Spinal cord (tissue), 10 donors: ENCODE data around the gene AKNAD1. TPM values are rescaled to one million over a fixed set of nuclear protein-coding genes. Genes with fewer than 3 reads are reported as not detected.

Source experiments
- DNase-seq, 6 donors: peaks; one replicate each; pipeline versions ENCODE4 v3.0.0 to v3.0.0-alpha.2; 2013 to 2015; ENCODE audit warnings: low spot score in 6 of 6, low read depth in 4 of 6
- H3K27ac ChIP-seq: one replicate; pipeline ENCODE4 v1.5.1; 2013; ENCODE audit warnings: low read depth, low read length, control low read depth
- H3K27me3 ChIP-seq: one replicate; pipeline ENCODE4 v1.6.1; 2013; ENCODE audit warnings: low read length; ENCODE audit not compliant: control insufficient read depth, insufficient read depth
- H3K36me3 ChIP-seq: one replicate; pipeline ENCODE4 v1.6.1; 2013; ENCODE audit warnings: low read length; ENCODE audit not compliant: control insufficient read depth, insufficient read depth
- H3K4me1 ChIP-seq: one replicate; pipeline ENCODE4 v1.6.1; 2013; ENCODE audit warnings: low read length; ENCODE audit not compliant: control insufficient read depth, insufficient read depth
- H3K4me3 ChIP-seq: one replicate; pipeline ENCODE4 v1.5.1; 2013; ENCODE audit warnings: low read depth, low read length, control low read depth
- H3K9me3 ChIP-seq: one replicate; pipeline ENCODE4 v1.6.1; 2013; ENCODE audit warnings: low read length; ENCODE audit not compliant: control insufficient read depth, insufficient read depth
- WGBS: methylation state at CpG from one replicate; pipeline ENCODE4 v1.1.5; 2013; ENCODE audit warnings: missing lambda C conversion rate; ENCODE audit not compliant: insufficient coverage; 5-methylcytosine and 5-hydroxymethylcytosine counted together
- polyA plus RNA-seq, 2 donors: library from polyadenylated mRNA; unstranded; fragments of 120-200 nt; gene quantifications; one replicate each; pipeline ENCODE4 v1.2.1, GENCODE V29; 2013; ENCODE audit not compliant: insufficient read length in 2 of 2
- total RNA-seq, 2 donors: library from RNA; depleted of rRNA in 1 of 2; stranded (reverse); fragments of 120-200 nt in 1 of 2; fragments of >200 nt in 1 of 2; gene quantifications; one replicate each; pipeline versions ENCODE4 v1.2.3 to v1.2.4, GENCODE V29; 2013 to 2014
- donor health status: healthy.

The AKNAD1 gene
- total and polyA plus RNA-seq, 4 donors: 0.54 to 2.8 (median 0.81) TPM

DNA sequence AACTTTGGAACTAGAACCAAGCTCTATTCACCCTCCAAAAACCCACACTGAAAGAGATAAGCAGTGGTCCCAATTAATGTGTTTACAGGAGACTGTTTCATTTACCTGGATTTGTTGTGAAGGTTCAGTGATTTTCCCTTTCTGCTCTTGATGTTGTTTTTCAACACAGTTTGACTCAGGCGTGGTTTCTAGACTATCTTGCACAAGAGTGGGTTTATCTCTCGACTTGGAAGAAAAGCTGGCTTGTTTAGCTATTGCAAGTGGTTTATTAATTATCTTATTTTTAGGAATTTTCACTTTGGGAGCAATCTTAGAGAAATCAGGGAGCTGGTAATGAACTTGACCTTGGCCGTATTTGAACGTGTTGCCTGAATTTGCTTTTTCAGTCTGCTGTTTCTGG, 5.3 kb downstream of the AKNAD1 start:
- no peak for DNase-seq
- peaks cover 4% of the 10 kb centered on the region for H3K4me1 ChIP-seq
- no peak overlapping the region for H3K27ac ChIP-seq
- H3K27me3 ChIP-seq: no peaks in the 10 kb centered on the region
- H3K36me3 ChIP-seq: no peaks in the 10 kb centered on the region
- H3K9me3 ChIP-seq: no peaks in the 10 kb centered on the region
- WGBS: 87% methylated on average over 4 of the region's 4 CpGs
- H3K4me3 ChIP-seq: no peak overlapping the region

DNA sequence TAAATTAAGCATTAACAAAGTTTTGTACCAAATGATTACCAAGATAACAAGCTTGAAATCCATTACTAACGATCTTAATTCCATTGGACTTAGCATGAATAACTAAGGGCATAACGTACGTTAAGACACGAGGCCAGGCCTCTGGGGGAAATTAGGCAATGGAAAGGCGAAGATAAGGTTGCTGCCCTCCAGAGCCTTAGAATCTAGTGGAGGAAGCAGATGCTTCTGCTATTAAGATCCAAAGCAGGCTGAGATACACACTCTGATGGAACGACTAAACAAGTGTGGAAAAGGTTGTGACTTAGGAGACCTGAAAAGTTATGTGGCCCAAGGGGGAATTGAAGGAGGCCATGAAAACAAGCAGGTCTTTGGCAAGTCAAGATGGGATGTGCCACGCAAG, 6.0 kb downstream of the AKNAD1 start:
- Histone ChIP-seq H3K9me3 (no peaks in the 10 kb centered on the region), H3K4me3 (no peak overlapping the region), H3K27me3 (no peaks in the 10 kb centered on the region), H3K36me3 (no peaks in the 10 kb centered on the region), H3K27ac (no peak overlapping the region), H3K4me1 (peaks cover 4% of the 10 kb centered on the region)
- DNase-seq: no peak
- 78% methylated on average over 4 of the region's 7 CpGs for WGBS

DNA sequence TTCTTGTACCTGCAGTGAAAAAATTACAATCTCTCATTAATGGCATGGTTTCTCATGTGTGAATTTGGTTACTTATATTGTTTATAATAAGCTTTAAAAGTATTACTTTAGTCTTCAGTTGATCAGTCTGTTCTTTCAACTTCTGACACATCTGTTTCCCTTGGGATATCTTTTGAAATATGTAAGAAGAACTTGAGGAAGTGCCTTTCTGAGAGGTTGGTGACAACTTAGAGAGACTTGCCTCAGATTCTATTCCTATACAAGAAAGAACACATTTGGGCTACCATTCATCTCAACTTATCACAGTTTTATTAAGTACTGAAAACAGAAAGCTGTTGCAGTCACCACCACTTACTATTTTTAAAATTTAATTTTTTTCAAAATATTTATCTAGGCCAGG, 8.1 kb downstream of the AKNAD1 start:
- H3K27me3 ChIP-seq: no peaks in the 10 kb centered on the region
- H3K36me3 ChIP-seq: no peaks in the 10 kb centered on the region
- H3K9me3 ChIP-seq: no peaks in the 10 kb centered on the region
- H3K4me3 ChIP-seq: no peak overlapping the region
- H3K4me1 ChIP-seq: no peaks in the 10 kb centered on the region
- H3K27ac ChIP-seq: no peak overlapping the region
- DNase-seq: no peak

DNA sequence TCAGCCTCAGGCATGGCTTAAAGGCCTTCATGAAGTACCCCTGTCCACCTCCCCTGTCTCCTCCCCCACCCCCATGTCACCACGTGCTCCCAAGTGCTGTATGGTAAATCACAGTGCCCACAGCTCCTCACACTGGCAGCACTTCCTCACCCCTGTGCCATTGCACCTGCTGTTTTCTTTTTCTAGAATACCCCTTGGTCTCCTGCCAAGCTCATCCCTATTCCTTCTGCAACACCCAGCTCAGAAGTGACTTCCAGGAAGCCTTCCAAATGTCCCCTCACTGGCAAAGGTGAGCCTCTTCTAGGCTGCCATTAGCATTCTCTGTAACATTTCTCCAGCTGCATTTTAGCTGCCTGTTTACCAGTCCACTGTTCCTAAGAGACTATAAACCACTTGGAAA, 9.4 kb downstream of the AKNAD1 start:
- Histone ChIP-seq H3K4me1 (no peaks in the 10 kb centered on the region), H3K27me3 (no peaks in the 10 kb centered on the region), H3K27ac (no peak overlapping the region), H3K36me3 (no peaks in the 10 kb centered on the region), H3K9me3 (no peaks in the 10 kb centered on the region), H3K4me3 (no peak overlapping the region)
- peak in 4 of 6 donors; percentile 24 to 79 (median 60) for DNase-seq
- 50% methylated on average over 1 of the region's 1 CpG for WGBS

DNA sequence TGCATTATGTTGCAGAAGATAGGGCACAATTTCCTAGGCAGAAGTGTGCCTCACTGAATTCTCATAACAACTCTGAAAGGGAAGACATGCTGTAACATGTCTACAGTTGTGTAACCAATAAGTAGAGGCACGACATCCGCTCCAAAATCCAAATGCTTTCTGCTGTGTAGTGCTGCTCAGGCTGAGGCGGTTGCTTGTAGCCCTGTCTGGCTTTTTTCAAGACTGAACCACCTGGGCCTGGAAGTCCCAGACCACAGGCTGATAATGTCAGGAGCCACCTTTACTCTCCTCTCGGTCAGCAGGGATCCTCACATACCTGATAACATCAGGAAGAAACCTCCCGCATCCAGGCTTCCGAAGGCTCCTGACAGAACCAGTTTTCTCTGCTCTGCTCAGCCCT, 10.9 kb downstream of the AKNAD1 start:
- no peaks in the 10 kb centered on the region for H3K36me3 ChIP-seq
- H3K4me1 ChIP-seq: no peaks in the 10 kb centered on the region
- H3K4me3 ChIP-seq: no peak overlapping the region
- no peak overlapping the region for H3K27ac ChIP-seq
- no peak for DNase-seq
- H3K27me3 ChIP-seq: no peaks in the 10 kb centered on the region
- WGBS: 97% methylated on average over 6 of the region's 6 CpGs
- no peaks in the 10 kb centered on the region for H3K9me3 ChIP-seq

DNA sequence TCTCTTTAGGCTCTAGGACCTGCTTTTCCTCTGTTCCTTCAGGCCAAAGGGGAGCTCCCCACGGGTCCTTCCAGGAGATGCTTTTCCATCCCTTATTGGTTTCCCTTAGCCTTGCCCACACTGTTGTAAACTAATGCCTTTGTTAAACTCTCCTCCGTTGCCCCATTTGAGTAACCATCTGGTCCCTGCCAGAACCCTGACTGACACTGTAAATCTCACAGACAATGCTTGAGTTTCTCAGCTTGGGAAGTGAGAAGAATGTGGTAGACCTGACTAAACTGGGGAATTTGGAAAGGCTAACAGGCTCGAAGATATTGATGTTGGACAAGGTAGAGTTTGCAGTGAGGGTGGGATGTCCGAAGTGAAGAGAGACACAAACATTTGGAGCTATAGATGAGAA, 11.4 kb downstream of the AKNAD1 start:
- 70% methylated on average over 3 of the region's 4 CpGs for WGBS
- H3K36me3 ChIP-seq: no peaks in the 10 kb centered on the region

DNA sequence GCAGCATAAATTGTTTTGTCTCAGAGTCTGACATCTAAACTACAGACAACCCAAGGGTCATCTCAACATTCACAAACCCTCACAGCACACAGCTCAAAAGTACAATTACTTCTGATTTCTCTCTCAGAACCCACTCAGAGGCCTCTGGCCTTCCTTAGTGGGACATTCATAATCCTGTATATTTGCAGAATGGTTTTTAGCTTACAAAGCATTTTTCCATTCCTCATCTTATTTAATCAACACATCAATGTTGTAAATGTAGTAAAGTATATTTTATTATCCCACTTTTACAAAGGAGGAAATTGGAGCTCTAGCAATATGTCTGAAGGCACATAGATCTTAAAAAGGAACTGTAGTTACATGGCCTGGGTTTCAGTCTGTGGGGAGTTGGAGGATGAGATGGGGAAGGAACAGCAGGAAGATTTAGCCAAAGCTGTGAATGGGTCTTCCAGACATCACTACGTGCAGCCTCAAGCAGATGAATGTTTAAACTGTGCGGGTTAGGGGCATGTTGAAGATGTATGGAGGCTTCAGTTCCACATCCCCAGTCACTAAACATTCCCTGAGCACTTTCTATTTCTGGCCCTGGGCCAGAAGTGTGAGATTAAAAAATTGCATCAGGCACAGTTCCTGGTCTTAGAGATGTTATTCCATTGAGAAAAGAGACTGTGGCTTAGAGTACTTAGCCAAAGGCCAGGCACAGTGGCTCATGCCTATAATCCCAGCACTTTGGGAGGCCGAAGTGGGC, 13.3 kb downstream of the AKNAD1 start:
- WGBS: no CpG with 5 or more reads among the region's 3 CpGs
- Histone ChIP-seq H3K4me1 (no peaks in the 10 kb centered on the region), H3K36me3 (no peaks in the 10 kb centered on the region), H3K27ac (no peak overlapping the region), H3K9me3 (no peaks in the 10 kb centered on the region), H3K27me3 (no peaks in the 10 kb centered on the region), H3K4me3 (no peak overlapping the region)
- peak in 1 of 6 donors; percentile 49 for DNase-seq

More for the DNA sequence above, 11.4 kb downstream of the AKNAD1 start:
- Histone ChIP-seq H3K27me3 (no peaks in the 10 kb centered on the region), H3K9me3 (no peaks in the 10 kb centered on the region), H3K27ac (no peak overlapping the region), H3K4me1 (no peaks in the 10 kb centered on the region), H3K4me3 (no peak overlapping the region)
- peak in 1 of 6 donors; percentile 44 for DNase-seq

DNA sequence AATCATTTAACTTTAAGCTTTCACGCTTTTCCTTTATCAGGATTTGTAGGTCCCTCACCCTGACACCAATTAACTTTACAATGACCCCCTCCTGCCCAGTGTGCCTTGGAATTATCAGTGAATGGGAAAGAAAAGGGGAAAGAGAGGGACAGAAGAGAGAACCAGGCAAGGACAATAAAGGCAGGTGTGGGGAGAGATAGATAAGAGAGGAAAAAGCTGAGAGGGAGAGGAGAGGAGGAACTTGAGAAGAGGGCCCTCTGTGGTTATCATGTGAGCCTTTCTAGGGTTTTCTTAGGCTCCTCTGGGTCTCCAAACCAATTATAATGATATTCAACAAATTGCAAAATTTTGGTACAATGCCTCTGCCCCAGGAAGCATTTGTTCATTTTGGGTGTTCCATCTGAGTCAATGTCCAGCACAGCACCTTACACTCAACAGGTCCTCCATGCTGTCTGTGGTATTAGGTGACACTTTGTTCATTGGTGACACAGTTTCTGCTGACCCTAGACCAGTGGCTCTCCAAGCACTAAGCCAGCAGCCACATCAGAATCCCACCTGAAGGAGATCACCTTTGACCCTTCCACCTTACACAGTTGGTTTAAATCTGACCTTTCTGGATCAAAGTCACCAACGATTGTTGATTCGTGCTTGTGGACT, 14.2 kb downstream of the AKNAD1 start:
- no peak overlapping the region for H3K27ac ChIP-seq
- DNase-seq: no peak
- no peaks in the 10 kb centered on the region for H3K4me1 ChIP-seq
- H3K4me3 ChIP-seq: no peak overlapping the region
- 96% methylated on average over 2 of the region's 3 CpGs for WGBS
- H3K36me3 ChIP-seq: no peaks in the 10 kb centered on the region
- H3K27me3 ChIP-seq: no peaks in the 10 kb centered on the region
- no peaks in the 10 kb centered on the region for H3K9me3 ChIP-seq

DNA sequence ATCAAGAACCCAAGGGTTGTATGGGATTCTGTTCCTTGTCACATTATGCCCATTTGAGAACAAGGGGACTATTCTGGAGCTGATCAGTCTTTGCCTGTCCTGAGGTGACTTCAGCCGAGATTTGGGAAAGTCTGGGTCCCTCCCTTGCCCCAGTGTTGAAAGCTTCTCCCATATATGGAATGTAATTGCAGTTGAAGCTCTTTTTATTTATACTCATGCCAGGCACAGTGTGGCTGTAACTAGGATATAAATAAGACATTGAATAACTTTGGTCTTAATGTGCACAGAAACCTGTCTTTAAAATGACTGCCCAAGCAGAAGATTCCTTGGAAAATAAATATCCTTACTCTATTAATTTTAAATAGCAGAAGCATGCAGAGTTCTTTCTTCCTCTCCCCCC, 15.2 kb downstream of the AKNAD1 start:
- WGBS: no CpG with 5 or more reads among the region's 1 CpG
- no peak for DNase-seq
- no peaks in the 10 kb centered on the region for H3K36me3 ChIP-seq
- H3K4me3 ChIP-seq: no peak overlapping the region
- no peaks in the 10 kb centered on the region for H3K27me3 ChIP-seq
- H3K27ac ChIP-seq: no peak overlapping the region
- H3K9me3 ChIP-seq: no peaks in the 10 kb centered on the region
- H3K4me1 ChIP-seq: no peaks in the 10 kb centered on the region

DNA sequence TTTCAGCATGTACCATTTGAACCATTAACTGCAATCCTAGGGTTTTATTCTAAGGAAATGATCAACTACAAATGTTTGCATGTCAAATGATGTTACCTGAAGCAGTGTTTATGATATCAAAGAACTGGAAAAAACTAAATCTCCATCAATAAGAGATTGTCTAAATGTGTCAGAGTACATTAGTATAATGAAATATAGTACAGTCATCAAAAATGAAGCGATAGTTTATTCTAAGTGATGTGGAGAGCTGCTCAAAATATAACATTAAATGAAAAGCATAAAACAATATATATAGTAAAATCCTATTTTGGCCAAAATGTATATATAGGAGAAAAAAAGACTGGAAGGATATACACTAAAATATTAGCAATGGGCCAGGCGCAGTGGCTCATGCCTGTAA, 24.0 kb downstream of the AKNAD1 start:
- Histone ChIP-seq H3K36me3 (peaks cover 3% of the 10 kb centered on the region), H3K27ac (no peak overlapping the region), H3K9me3 (no peaks in the 10 kb centered on the region), H3K27me3 (no peaks in the 10 kb centered on the region), H3K4me1 (peaks cover 12% of the 10 kb centered on the region), H3K4me3 (no peak overlapping the region)
- WGBS: no CpG with 5 or more reads among the region's 2 CpGs
- no peak for DNase-seq
